RPMI7951 (cell line): Measurements from ENCODE around the gene OR13C3. TPM values are rescaled to one million over a fixed set of nuclear protein-coding genes. Genes with fewer than 3 reads are reported as not detected.

ENCODE experiments used
- total RNA-seq: library from RNA; depleted of rRNA; stranded (reverse); fragments of >200 nt; shearing (Covaris generic); gene quantifications from 2 replicates; pipeline ENCODE4 v1.2.3, GENCODE V29; 2014; rRNA removed

Gene OR13C3
- total RNA-seq, 1 experiment from 2014 or later, result not detected

Other genes starting within 250 kb of the OR13C3 start
- not detected in 2 replicates for gene OR13F1, start 32.6 kb downstream of the OR13C3 start, total RNA-seq
- gene OR13C4, start 9.6 kb downstream of the OR13C3 start, total RNA-seq, result not detected in 2 replicates
- not detected in 2 replicates for gene OR13C8, start 32.3 kb upstream of the OR13C3 start, total RNA-seq
- gene OR13C5, start 62.6 kb upstream of the OR13C3 start, total RNA-seq, result not detected in 2 replicates
- not detected in 2 replicates for gene OR13C2, start 68.8 kb upstream of the OR13C3 start, total RNA-seq
- not detected in 2 replicates for gene OR13C9, start 81.3 kb upstream of the OR13C3 start, total RNA-seq
- gene OR13D1, start 157.7 kb upstream of the OR13C3 start, total RNA-seq, result not detected in 2 replicates
- 76.8 and 93.5 TPM in 2 replicates for gene NIPSNAP3A, start 210.8 kb upstream of the OR13C3 start, total RNA-seq
- gene NIPSNAP3B, start 227.3 kb upstream of the OR13C3 start, total RNA-seq, result 2.1 and 2.6 TPM in 2 replicates